ENCODE results near the gene TEX2. TPM values are rescaled to one million over a fixed set of nuclear protein-coding genes. Genes with fewer than 3 reads are reported as not detected.

Gene TEX2
- total and polyA plus RNA-seq, 2 donors (not counting 3 experiments of a cell fraction or from before 2014, with no cell fraction given): 13.3 to 25.8 TPM

DNA sequence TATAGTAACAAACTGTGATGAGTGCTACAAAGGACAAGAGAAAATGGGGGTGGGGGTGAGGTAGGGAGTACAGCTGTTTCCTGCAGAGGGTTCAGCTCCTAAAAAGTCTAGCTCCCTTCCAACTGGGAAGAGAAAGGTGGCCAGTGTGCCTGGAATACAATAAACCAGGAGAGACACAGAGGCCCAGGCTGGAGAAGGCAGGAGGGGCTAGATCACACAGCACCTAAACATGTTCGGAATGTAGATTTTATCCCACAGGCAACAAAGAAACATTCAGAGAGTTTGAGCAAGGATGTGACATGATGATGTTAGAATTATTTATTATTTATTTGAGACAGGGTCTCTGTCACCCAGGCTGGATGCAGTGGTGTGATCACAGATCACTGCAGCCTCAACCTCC is 10.2 kb downstream of the TEX2 start:
- Histone ChIP-seq H3K36me3 (ENCODE audit: control insufficient read depth in 2 of 2, extremely low read depth in 1 of 2, insufficient read depth in 2 of 2, low read length in 2 of 2) (no peaks in the 10 kb centered on the region), H3K9me3 (replicated peaks; ENCODE audit: control insufficient read depth, insufficient read depth, low read length) (no peaks in the 10 kb centered on the region), H4K20me1 (replicated peaks; ENCODE audit: control insufficient read depth, extremely low read depth, insufficient read depth, low read length) (no peaks in the 10 kb centered on the region), H3K4me2 (ENCODE audit: insufficient read depth, low read length) (no peak overlapping the region), H3K27ac (ENCODE audit: insufficient read depth, low read depth, low read length) (no peak overlapping the region), H3K4me1 (ENCODE audit: control insufficient read depth, extremely low read depth, insufficient read depth, low read length) (no peaks in the 10 kb centered on the region), H2AFZ (ENCODE audit: low read depth, low read length) (no peak overlapping the region), H3K9me1 (replicated peaks; ENCODE audit: control insufficient read depth, extremely low read depth, insufficient read depth, low read length) (no peaks in the 10 kb centered on the region), H3K27me3 (ENCODE audit: control insufficient read depth in 2 of 2, insufficient read depth in 2 of 2, low read length in 2 of 2) (no peaks in the 10 kb centered on the region), H3K79me2 (ENCODE audit: control insufficient read depth, insufficient read depth, low read length) (peaks cover 5% of the 10 kb centered on the region), H3K4me3 (replicated peaks in 1 of 3; ENCODE audit: insufficient read depth in 1 of 3, low read depth in 1 of 3, low read length in 3 of 3) (no peak overlapping the region), H3K9ac (replicated peaks; ENCODE audit: extremely low read depth, insufficient read depth, low read length) (no peak overlapping the region)
- FAIRE-seq: no peak
- dilution Hi-C loops (cut with MboI; ENCODE audit: extremely low pct_ligation_motif_present, low sequenced_read_pairs) (no loop called here), intact Hi-C loops (cut with micrococcal nuclease) (no loop called here)
- no peak for TF ChIP-seq MAX (IDR thresholded peaks at IDR 0.05; ENCODE audit: insufficient read depth, insufficient read length)
- TF ChIP-seq FOS (IDR thresholded peaks at IDR 0.05; ENCODE audit: borderline replicate concordance, insufficient read depth, low read length): no peak
- TF ChIP-seq EZH2 (IDR thresholded peaks at IDR 0.05; ENCODE audit: borderline replicate concordance, low read depth, low read length, severe bottlenecking): no peak
- no peak for TF ChIP-seq JUN (IDR thresholded peaks at IDR 0.05; ENCODE audit: borderline replicate concordance, insufficient read depth, insufficient read length, low read depth)
- no peak for TF ChIP-seq POLR2A (IDR thresholded peaks at IDR 0.05; ENCODE audit: low read depth, low read length)
- BruUV-seq (replicated peaks): no TSS peak
- no peak for DNase-seq (ENCODE audit: low read depth, low spot score)
- ChIA-PET CTCF (interaction anchor here (1.6 to 1.8 kb wide), 2 partner anchors 12 to 119 kb away, joined by 5 to 8 read pairs; no protein-coding TSS in a partner anchor), POLR2A (no interaction called here)

DNA sequence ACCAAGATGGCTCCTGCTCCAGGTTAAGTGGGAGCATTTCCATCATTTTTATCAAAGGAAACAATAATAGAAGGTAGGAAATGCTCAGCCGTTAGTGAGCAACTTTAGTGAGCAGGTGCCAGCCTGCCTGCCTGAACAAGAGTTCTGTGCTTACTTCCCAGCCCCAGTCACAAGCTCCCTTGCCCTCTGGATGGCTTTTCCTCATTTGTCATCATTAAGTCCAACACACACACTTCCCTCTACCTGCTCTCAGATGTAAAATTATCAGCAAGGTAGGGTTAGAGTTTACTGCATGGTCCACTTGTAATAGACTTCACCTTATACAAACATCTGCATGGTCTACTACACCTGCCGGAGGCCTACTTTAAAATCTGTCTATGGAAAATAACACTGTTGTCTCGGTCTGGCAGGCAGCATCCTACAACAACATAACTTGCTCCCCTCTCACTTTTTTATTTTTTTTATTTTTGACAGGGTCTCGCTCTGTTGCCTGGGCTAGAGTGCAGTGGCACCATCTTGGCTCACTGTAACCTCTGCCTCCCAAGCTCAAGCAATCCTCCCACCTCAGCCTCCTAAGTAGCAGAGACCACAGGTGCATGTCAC is 12.7 kb downstream of the TEX2 start:
- dilution Hi-C loops (cut with MboI; ENCODE audit: extremely low pct_ligation_motif_present, low sequenced_read_pairs) (no loop called here), intact Hi-C loops (cut with micrococcal nuclease) (no loop called here)
- H3K9ac ChIP-seq (replicated peaks; ENCODE audit: extremely low read depth, insufficient read depth, low read length): no peak overlapping the region
- H3K4me1 ChIP-seq (ENCODE audit: control insufficient read depth, extremely low read depth, insufficient read depth, low read length): no peaks in the 10 kb centered on the region
- BruUV-seq (replicated peaks): no TSS peak
- H2AFZ ChIP-seq (ENCODE audit: low read depth, low read length): no peak overlapping the region
- CTCF ChIA-PET: interaction anchor here (1.3 to 2.6 kb wide), 4 partner anchors 10 to 117 kb away, joined by 4 to 10 read pairs (median 5); no protein-coding TSS in a partner anchor
- no peaks in the 10 kb centered on the region for H3K9me1 ChIP-seq (replicated peaks; ENCODE audit: control insufficient read depth, extremely low read depth, insufficient read depth, low read length)
- H3K27ac ChIP-seq (ENCODE audit: insufficient read depth, low read depth, low read length): no peak overlapping the region
- no peak overlapping the region for H3K4me3 ChIP-seq (replicated peaks in 1 of 3; ENCODE audit: insufficient read depth in 1 of 3, low read depth in 1 of 3, low read length in 3 of 3)
- H3K4me2 ChIP-seq (ENCODE audit: insufficient read depth, low read length): no peak overlapping the region
- no peaks in the 10 kb centered on the region for H4K20me1 ChIP-seq (replicated peaks; ENCODE audit: control insufficient read depth, extremely low read depth, insufficient read depth, low read length)
- POLR2A ChIA-PET: no interaction called here
- no peaks in the 10 kb centered on the region for H3K27me3 ChIP-seq (ENCODE audit: control insufficient read depth in 2 of 2, insufficient read depth in 2 of 2, low read length in 2 of 2)
- H3K79me2 ChIP-seq (ENCODE audit: control insufficient read depth, insufficient read depth, low read length): peaks cover 5% of the 10 kb centered on the region
- DNase-seq (ENCODE audit: low read depth, low spot score) (no peak), FAIRE-seq (no peak)
- no peaks in the 10 kb centered on the region for H3K9me3 ChIP-seq (replicated peaks; ENCODE audit: control insufficient read depth, insufficient read depth, low read length)
- H3K36me3 ChIP-seq (ENCODE audit: control insufficient read depth in 2 of 2, extremely low read depth in 1 of 2, insufficient read depth in 2 of 2, low read length in 2 of 2): no peaks in the 10 kb centered on the region
- no peak for TF ChIP-seq CTCF (IDR thresholded peaks at IDR 0.05; ENCODE audit: extremely low read depth in 1 of 2, insufficient read depth in 1 of 2, low read depth in 1 of 2, low read length in 2 of 2)
- TF ChIP-seq EZH2 (IDR thresholded peaks at IDR 0.05; ENCODE audit: borderline replicate concordance, low read depth, low read length, severe bottlenecking): no peak

All from endothelial cell of umbilical vein (primary cell).